ENCODE results near the gene SFTPA1.

- no peak for TF ChIP-seq CTCF (IDR thresholded peaks at IDR 0.05; ENCODE audit: poor library complexity)
- no peak for TF ChIP-seq EZH2 (IDR thresholded peaks at IDR 0.05; ENCODE audit: borderline replicate concordance)
- TF ChIP-seq EZH2phosphoT487 (IDR thresholded peaks at IDR 0.05; ENCODE audit: low read depth, severe bottlenecking, unreplicated experiment), result no peak
Measured at GRCh38 chr10:79604294-79604693, 6.4 kb upstream of the SFTPA1 start.
